Keratinocyte (primary cell): Measurements from ENCODE around the gene UBR3. TPM values are rescaled to one million over a fixed set of nuclear protein-coding genes. Genes with fewer than 3 reads are reported as not detected.

Experiments used
- DNase-seq: peaks from one replicate; pipeline ENCODE4 v3.0.0-alpha.2; 2011; ENCODE audit warnings: low read depth, missing footprints, low spot score
- FAIRE-seq: peaks from 2 replicates; lab custom pipeline; 2011; peaks lifted over from hg19 to GRCh38; lab: Jason Lieb, UNC
- H2AFZ ChIP-seq: 2 replicates; pipeline ENCODE4 v1.6.0; 2012; ENCODE audit warnings: low read length, control low read depth, inconsistent platforms; ENCODE audit not compliant: control insufficient read depth
- H3K27ac ChIP-seq: 2 replicates; pipeline ENCODE4 v1.5.1; 2011; ENCODE audit warnings: low read length; ENCODE audit not compliant: control insufficient read depth, insufficient read depth
- H3K27me3 ChIP-seq: 3 replicates; pipeline ENCODE4 v1.6.0; 2011; ENCODE audit warnings: low read length; ENCODE audit not compliant: control insufficient read depth, insufficient read depth; ENCODE audit errors: extremely low read depth
- H3K36me3 ChIP-seq, 2 experiments: 2 replicates in 1 of 2; 3 replicates in 1 of 2; pipeline ENCODE4 v1.5.1; 2011; ENCODE audit warnings: low read length in 2 of 2, mild to moderate bottlenecking in 1 of 2; ENCODE audit not compliant: control insufficient read depth in 2 of 2, insufficient read depth in 2 of 2; ENCODE audit errors: extremely low read depth in 1 of 2
- H3K4me1 ChIP-seq: 3 replicates; pipeline ENCODE4 v1.5.1; 2011; ENCODE audit warnings: low read length; ENCODE audit not compliant: control insufficient read depth, insufficient read depth; ENCODE audit errors: extremely low read depth
- H3K4me2 ChIP-seq: 3 replicates; pipeline ENCODE4 v1.6.0; 2011; ENCODE audit warnings: low read depth, low read length; ENCODE audit not compliant: control insufficient read depth, insufficient read depth; ENCODE audit errors: extremely low read depth
- H3K4me3 ChIP-seq, 3 experiments: fragments of 200-600 bp in 1 of 3; sonication (generic) in 1 of 3; 2 replicates in 2 of 3; 3 replicates in 1 of 3; pipeline ENCODE4 v1.5.1; 2011 to 2016; ENCODE audit warnings: low read length in 3 of 3, mild to moderate bottlenecking in 3 of 3, control low read depth in 2 of 3, inconsistent platforms in 1 of 3, low read depth in 1 of 3, mixed read lengths in 1 of 3, mixed run types in 1 of 3, moderate library complexity in 1 of 3; ENCODE audit not compliant: control insufficient read depth in 2 of 3, insufficient read depth in 2 of 3; ENCODE audit errors: extremely low read depth in 1 of 3
- H3K79me2 ChIP-seq: 2 replicates; pipeline ENCODE4 v1.6.0; 2012; ENCODE audit warnings: low read length; ENCODE audit not compliant: control insufficient read depth, insufficient read depth
- H3K9ac ChIP-seq: 3 replicates; pipeline ENCODE4 v1.6.0; 2011; ENCODE audit warnings: low read length; ENCODE audit not compliant: control insufficient read depth, insufficient read depth; ENCODE audit errors: extremely low read depth
- H3K9me1 ChIP-seq: 3 replicates; pipeline ENCODE4 v1.6.0; 2011; ENCODE audit warnings: low read length; ENCODE audit not compliant: control insufficient read depth, insufficient read depth; ENCODE audit errors: extremely low read depth
- H3K9me3 ChIP-seq: 2 replicates; pipeline ENCODE4 v1.5.1; 2012; ENCODE audit warnings: low read depth, low read length; ENCODE audit not compliant: control insufficient read depth
- H4K20me1 ChIP-seq: 3 replicates; pipeline ENCODE4 v1.6.0; 2011; ENCODE audit warnings: low read length; ENCODE audit not compliant: control insufficient read depth, insufficient read depth; ENCODE audit errors: extremely low read depth
- CTCF ChIP-seq, 3 experiments: IDR thresholded peaks in 1 of 3; conservative IDR thresholded peaks in 1 of 3; optimal IDR thresholded peaks in 1 of 3; 2 replicates in 2 of 3; 3 replicates in 1 of 3; pipeline versions ENCODE3 to v1.5.1; 2011; ENCODE audit warnings: low read length in 3 of 3, mild to moderate bottlenecking in 3 of 3, moderate library complexity in 2 of 3, control low read depth in 1 of 3, inconsistent platforms in 1 of 3; ENCODE audit not compliant: insufficient read depth in 2 of 3; ENCODE audit errors: extremely low read depth in 1 of 3
- EZH2 ChIP-seq: IDR thresholded peaks from one replicate; pipeline ENCODE4 v1.6.1; 2012; ENCODE audit warnings: inconsistent platforms, mild to moderate bottlenecking, low read length, moderate library complexity
- dilution Hi-C: fragments of 300-500 bp; cut with MboI; formaldehyde crosslinking; loops from one replicate; pipeline ENCODE4 v1.7.0; 2020; ENCODE audit warnings: low sequenced_read_pairs; ENCODE audit not compliant: extremely low pct_ligation_motif_present
- polyA plus RNA-seq, 5 experiments: library from polyadenylated mRNA; depleted of rRNA in 3 of 5; stranded (reverse) in 3 of 5; stranded (forward) in 1 of 5; unstranded in 1 of 5; fragments of >200 nt; gene quantifications; 1 replicate in 1 of 5; 2 replicates in 3 of 5; 3 replicates in 1 of 5; pipeline versions ENCODE4 v1.2.1 to v1.2.3, GENCODE V29; 2011 to 2012; ENCODE audit warnings: missing spikeins in 2 of 5, low read depth in 1 of 5, low replicate concordance in 1 of 5

UBR3 gene
- polyA plus RNA-seq, 1 donor (not counting 4 experiments of a cell fraction or from before 2014, with no cell fraction given): 14.7 TPM

- dilution Hi-C loops: no loop called here
- FAIRE-seq (no peak), DNase-seq (no peak)
- H3K4me2 ChIP-seq: no peak overlapping the region
- H3K4me1 ChIP-seq: no peaks in the 10 kb centered on the region
- no peak overlapping the region for H3K4me3 ChIP-seq
- peaks cover 0 to 7% of the 10 kb centered on the region in 2 experiments for H3K36me3 ChIP-seq
- no peaks in the 10 kb centered on the region for H3K9me1 ChIP-seq
- no peak overlapping the region for H3K9ac ChIP-seq
- TF ChIP-seq EZH2: no peak
- TF ChIP-seq CTCF (optimal IDR thresholded peaks at IDR 0.05 in 1 of 3, IDR thresholded peaks at IDR 0.05 in 1 of 3, conservative IDR thresholded peaks at IDR 0.05 in 1 of 3; ENCODE audit: extremely low read depth in 1 of 3, insufficient read depth in 2 of 3, low read length in 3 of 3): no peak
- H3K79me2 ChIP-seq: no peaks in the 10 kb centered on the region
- H3K27me3 ChIP-seq: no peaks in the 10 kb centered on the region
- H3K9me3 ChIP-seq: no peaks in the 10 kb centered on the region
- H3K27ac ChIP-seq: no peak overlapping the region
- H4K20me1 ChIP-seq: no peaks in the 10 kb centered on the region
- H2AFZ ChIP-seq: no peak overlapping the region
Observed at GRCh38 chr2:169963786-169964185, 136.5 kb downstream of the UBR3 start.

- FAIRE-seq (no peak), DNase-seq (no peak)
- no peaks in the 10 kb centered on the region for H3K27me3 ChIP-seq
- no peak overlapping the region for H3K4me3 ChIP-seq
- H3K9me3 ChIP-seq: no peaks in the 10 kb centered on the region
- dilution Hi-C loops: no loop called here
- no peaks in the 10 kb centered on the region for H4K20me1 ChIP-seq
- H3K9me1 ChIP-seq: no peaks in the 10 kb centered on the region
- TF ChIP-seq CTCF (optimal IDR thresholded peaks at IDR 0.05 in 1 of 3, IDR thresholded peaks at IDR 0.05 in 1 of 3, conservative IDR thresholded peaks at IDR 0.05 in 1 of 3; ENCODE audit: extremely low read depth in 1 of 3, insufficient read depth in 2 of 3, low read length in 3 of 3) (no peak), EZH2 (no peak)
- H3K36me3 ChIP-seq: peaks cover 0 to 5% of the 10 kb centered on the region in 2 experiments
- no peaks in the 10 kb centered on the region for H3K4me1 ChIP-seq
- H3K79me2 ChIP-seq: no peaks in the 10 kb centered on the region
- no peak overlapping the region for H2AFZ ChIP-seq
- no peak overlapping the region for H3K9ac ChIP-seq
- no peak overlapping the region for H3K27ac ChIP-seq
- no peak overlapping the region for H3K4me2 ChIP-seq
Observed at GRCh38 chr2:169964740-169965139, 137.5 kb downstream of the UBR3 start.
